NCI-H2227 (cell line): ENCODE results near the gene RFTN2.
A peak's percentile ranks its signal among the peaks of the same experiment; 100 is the strongest.
"Not testable (repeated sequence)": the region's sequence is repeated elsewhere in the genome, so short reads cannot be mapped to it uniquely, and the experiment has no call there.

Source experiments
- DNase-seq: peaks from one replicate; lab custom pipeline; 2025; ENCODE audit not compliant: unreplicated experiment; lab: John Stamatoyannopoulos, UW

The RFTN2 gene

GRCh38 chr2:197675246-197675645, at the start of gene RFTN2:
Gene RFTN2, minus strand, starts transcription at chr2:197675587. Its CDS starts 129 bp downstream, at chr2:197675458.
- DNase-seq: no peak

GRCh38 chr2:197717863-197718262, 42.5 kb upstream of the RFTN2 start:
- no peak for DNase-seq

- no peak for DNase-seq
Observed at GRCh38 chr2:197713271-197713670, 37.9 kb upstream of the RFTN2 start.

GRCh38 chr2:197711578-197711977, 36.2 kb upstream of the RFTN2 start:
- DNase-seq: no peak

GRCh38 chr2:197710424-197711042, 35.1 kb upstream of the RFTN2 start:
- no peak for DNase-seq

- DNase-seq: not testable (repeated sequence)
Observed at GRCh38 chr2:197709140-197709539, 33.8 kb upstream of the RFTN2 start.

GRCh38 chr2:197708331-197708730, 32.9 kb upstream of the RFTN2 start:
- no peak for DNase-seq

- DNase-seq: peak; percentile 48
Observed at GRCh38 chr2:197707316-197708213, 32.2 kb upstream of the RFTN2 start.

- DNase-seq: no peak
Observed at GRCh38 chr2:197706839-197707207, 31.4 kb upstream of the RFTN2 start.

GRCh38 chr2:197705912-197706838, 30.8 kb upstream of the RFTN2 start:
- no peak for DNase-seq

- peak; percentile 97 for DNase-seq
Observed at GRCh38 chr2:197705121-197705911, 29.9 kb upstream of the RFTN2 start, which contains the start of gene MARS2. Gene MARS2, plus strand, starts transcription at chr2:197705369. Its CDS starts 37 bp downstream, at chr2:197705406.

GRCh38 chr2:197704434-197705120, 29.2 kb upstream of the RFTN2 start:
- no peak for DNase-seq

- no peak for DNase-seq
Observed at GRCh38 chr2:197700960-197701359, 25.6 kb upstream of the RFTN2 start.

GRCh38 chr2:197699724-197700123, 24.3 kb upstream of the RFTN2 start:
- not testable (repeated sequence) for DNase-seq

GRCh38 chr2:197696571-197696970, 21.2 kb upstream of the RFTN2 start:
- not testable (repeated sequence) for DNase-seq

GRCh38 chr2:197695971-197696370, 20.6 kb upstream of the RFTN2 start:
- DNase-seq: not testable (repeated sequence)

GRCh38 chr2:197695206-197695605, 19.8 kb upstream of the RFTN2 start:
- not testable (repeated sequence) for DNase-seq

GRCh38 chr2:197677483-197677882, 2.1 kb upstream of the RFTN2 start:
- no peak for DNase-seq

GRCh38 chr2:197677056-197677455, 1.7 kb upstream of the RFTN2 start:
- no peak for DNase-seq

- peak; percentile 29 for DNase-seq
Observed at GRCh38 chr2:197675711-197676188, 363 bp upstream of the RFTN2 start.
